BJ (cell line): ENCODE data around the gene DGAT2. TPM values are rescaled to one million over a fixed set of nuclear protein-coding genes. Genes with fewer than 3 reads are reported as not detected.

Experiments
- CTCF ChIA-PET: fragments of 350-600 bp; formaldehyde crosslinking; extraction: SDS; loops from one replicate; lab custom pipeline; 2021; ENCODE audit warnings: antibody characterized with exemption, inconsistent platforms; lab: Yijun Ruan, JAX
- POLR2A ChIA-PET: fragments of 300-600 bp; sonication (Branson Sonifier 250); formaldehyde crosslinking; extraction: SDS; loops from one replicate; lab custom pipeline; 2021; ENCODE audit warnings: antibody characterized with exemption; lab: Charles Lee
- DNase-seq: peaks from one replicate; pipeline ENCODE4 v3.0.0-alpha.2; 2011; ENCODE audit warnings: low read depth
- H3K27me3 ChIP-seq: 2 replicates; pipeline ENCODE4 v1.6.0; 2011; ENCODE audit warnings: low read length; ENCODE audit not compliant: control insufficient read depth, insufficient read depth
- H3K36me3 ChIP-seq: 2 replicates; pipeline ENCODE4 v1.5.1; 2011; ENCODE audit warnings: low read length; ENCODE audit not compliant: control insufficient read depth, insufficient read depth
- H3K4me3 ChIP-seq: 2 replicates; pipeline ENCODE4 v1.5.1; 2011; ENCODE audit warnings: low read depth, mild to moderate bottlenecking, control low read depth, low read length
- CTCF ChIP-seq: IDR thresholded peaks from 2 replicates; pipeline ENCODE4 v1.5.1; 2011; ENCODE audit warnings: low read depth, mild to moderate bottlenecking, control low read depth, inconsistent platforms, low read length, moderate library complexity; ENCODE audit not compliant: insufficient read depth
- polyA plus RNA-seq: library from polyadenylated mRNA; depleted of rRNA; stranded (reverse); fragments of >200 nt; gene quantifications from 2 replicates; pipeline ENCODE4 v1.2.3, GENCODE V29; 2011

Gene DGAT2
- polyA plus RNA-seq, 1 experiment: 2.6 TPM

- POLR2A ChIA-PET: no interaction called here
- Histone ChIP-seq H3K27me3 (no peaks in the 10 kb centered on the region; the same call in 1 of the 2 replicates), H3K36me3 (no peaks in the 10 kb centered on the region), H3K4me3 (no peak overlapping the region)
- TF ChIP-seq CTCF: no peak
- CTCF ChIA-PET: interaction anchor here (0.6 kb wide), 1 partner anchor 54 kb away, joined by 3 read pairs; no protein-coding TSS in a partner anchor
- DNase-seq: no peak
Observed at GRCh38 chr11:75782540-75783263, 14.1 kb downstream of the DGAT2 start.

GRCh38 chr11:75783416-75784084 lies 15.0 kb downstream of the DGAT2 start:
- H3K27me3 ChIP-seq: no peaks in the 10 kb centered on the region; the same call in 1 of the 2 replicates
- H3K4me3 ChIP-seq: no peak overlapping the region
- ChIA-PET CTCF (no interaction called here), POLR2A (no interaction called here)
- no peak for TF ChIP-seq CTCF
- no peaks in the 10 kb centered on the region for H3K36me3 ChIP-seq
- DNase-seq: no peak

GRCh38 chr11:75784085-75784478 lies 15.5 kb downstream of the DGAT2 start:
- ChIA-PET POLR2A (no interaction called here), CTCF (no interaction called here)
- no peak for DNase-seq
- Histone ChIP-seq H3K4me3 (no peak overlapping the region), H3K27me3 (no peaks in the 10 kb centered on the region; the same call in 1 of the 2 replicates), H3K36me3 (no peaks in the 10 kb centered on the region)
- no peak for TF ChIP-seq CTCF

GRCh38 chr11:75784506-75784905 lies 15.9 kb downstream of the DGAT2 start:
- CTCF ChIA-PET: no interaction called here
- DNase-seq: no peak
- POLR2A ChIA-PET: no interaction called here
- H3K4me3 ChIP-seq: no peak overlapping the region
- no peak for TF ChIP-seq CTCF
- no peaks in the 10 kb centered on the region for H3K36me3 ChIP-seq
- no peaks in the 10 kb centered on the region; the same call in 1 of the 2 replicates for H3K27me3 ChIP-seq

- no peak for DNase-seq
- Histone ChIP-seq H3K27me3 (no peaks in the 10 kb centered on the region; the same call in 1 of the 2 replicates), H3K36me3 (no peaks in the 10 kb centered on the region), H3K4me3 (no peak overlapping the region)
- ChIA-PET POLR2A (interaction anchor here (0.6 kb wide), 1 partner anchor 54 kb away, joined by 3 read pairs; no protein-coding TSS in a partner anchor), CTCF (no interaction called here)
- TF ChIP-seq CTCF: no peak
Observed at GRCh38 chr11:75785187-75785586, 16.6 kb downstream of the DGAT2 start.
